ENCODE measurements around the gene FAM53A.
A peak's percentile ranks its signal among the peaks of the same experiment; 100 is the strongest.

The FAM53A gene

DNA sequence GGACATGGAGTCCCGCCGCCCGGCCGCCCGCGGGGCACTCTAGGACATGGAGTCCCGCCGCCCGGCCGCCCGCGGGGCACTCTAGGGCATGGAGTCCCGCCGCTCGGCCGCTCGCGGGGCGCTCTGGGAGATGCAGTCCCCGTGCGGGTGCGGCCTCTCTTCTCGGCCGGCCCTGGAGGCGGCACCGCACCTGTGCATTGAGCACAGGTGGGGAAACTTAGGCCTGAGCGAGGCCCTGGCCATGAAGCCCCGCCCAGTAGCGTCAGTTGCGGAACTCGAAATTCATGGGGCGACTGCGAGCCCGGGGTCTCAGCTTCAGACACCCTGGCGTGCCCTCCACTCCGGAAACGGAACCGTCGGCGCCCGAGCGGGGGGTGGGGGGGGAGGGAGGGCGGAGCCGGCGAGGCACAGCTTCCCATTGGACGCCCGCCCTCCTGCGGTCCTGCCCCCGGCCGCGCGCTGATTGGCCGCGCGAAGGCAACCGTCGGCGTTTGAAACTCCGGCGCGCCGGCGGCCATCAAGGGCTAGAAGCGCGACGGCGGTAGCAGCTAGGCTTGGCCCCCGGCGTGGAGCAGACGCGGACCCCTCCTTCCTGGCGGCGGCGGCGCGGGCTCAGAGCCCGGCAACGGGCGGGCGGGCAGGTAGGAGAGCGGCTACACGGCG is 37.0 kb upstream of the FAM53A start, which contains the start of the genes TACC3 and TMEM129:
TACC3 (plus strand) TSS at position 519 of the 663 bp plus-strand sequence. CDS start 1,901 bp downstream, outside the sequence.
TMEM129 (minus strand) TSS at position 321 of the 663 bp plus-strand sequence. CDS start 486 bp downstream, outside the sequence.
- Histone ChIP-seq H3K36me3 (replicated peaks) (peaks cover 63% of the 10 kb centered on the region), H3K9me3 (no peaks in the 10 kb centered on the region), H3K4me3 (peak within 1 kb of the TSS; percentile 89), H3K27me3 (ENCODE audit: low read depth) (no peaks in the 10 kb centered on the region), H3K4me1 (peaks cover 6% of the 10 kb centered on the region)
- DNase-seq (ENCODE audit: low spot score in 2 of 2), result peak; percentile 89 to 96
- in situ Hi-C loops (cut with MboI; ENCODE audit: low sequenced_read_pairs), result no loop called here

DNA sequence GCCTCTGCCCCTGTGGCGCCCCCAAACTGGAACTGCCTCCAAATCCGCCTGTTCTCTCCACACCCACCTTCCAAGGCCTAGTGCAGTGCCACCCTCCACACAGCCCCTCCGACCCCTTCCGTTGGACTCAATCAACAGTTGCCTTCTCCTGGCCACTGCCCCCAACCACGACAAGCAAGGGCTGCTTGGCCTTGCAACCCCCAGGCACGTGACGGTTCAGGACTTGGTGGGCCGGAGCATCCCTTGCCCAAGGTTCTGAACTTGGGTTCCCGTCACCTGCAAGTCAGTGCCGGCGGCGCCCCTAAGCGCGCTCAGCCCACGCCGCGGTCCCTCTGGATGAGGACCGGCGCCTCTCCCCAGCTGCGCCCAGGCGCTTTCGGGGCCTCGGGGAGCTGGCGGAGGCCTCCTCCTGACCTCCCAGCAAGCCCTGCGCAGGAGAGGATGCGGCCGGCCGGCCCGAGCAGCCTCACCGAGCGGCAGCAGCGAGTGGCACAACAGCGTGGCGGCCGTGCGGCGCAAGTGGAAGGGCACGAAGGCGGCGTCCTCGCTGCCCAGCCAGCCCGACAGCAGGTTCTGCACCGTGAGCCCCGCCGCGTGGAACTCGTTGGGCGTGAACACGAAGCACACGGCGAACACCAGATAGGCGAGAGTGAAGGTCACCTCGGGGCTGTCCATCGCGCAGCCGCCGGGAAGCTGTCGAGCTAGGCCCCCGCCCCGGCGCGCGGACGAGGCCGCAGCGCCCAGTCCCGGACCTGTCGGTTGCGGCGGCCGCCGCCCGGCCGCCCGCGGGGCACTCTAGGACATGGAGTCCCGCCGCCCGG is 36.3 kb upstream of the FAM53A start:
- peak overlapping the region; percentile 89 for H3K4me3 ChIP-seq
- peaks cover 58% of the 10 kb centered on the region for H3K36me3 ChIP-seq (replicated peaks)
- in situ Hi-C loops (cut with MboI; ENCODE audit: low sequenced_read_pairs), result no loop called here
- H3K9me3 ChIP-seq, result no peaks in the 10 kb centered on the region
- H3K27me3 ChIP-seq (ENCODE audit: low read depth), result no peaks in the 10 kb centered on the region
- peaks cover 6% of the 10 kb centered on the region for H3K4me1 ChIP-seq
- DNase-seq (ENCODE audit: low spot score in 2 of 2), result peak in 1 of 2 experiments; percentile 52

DNA sequence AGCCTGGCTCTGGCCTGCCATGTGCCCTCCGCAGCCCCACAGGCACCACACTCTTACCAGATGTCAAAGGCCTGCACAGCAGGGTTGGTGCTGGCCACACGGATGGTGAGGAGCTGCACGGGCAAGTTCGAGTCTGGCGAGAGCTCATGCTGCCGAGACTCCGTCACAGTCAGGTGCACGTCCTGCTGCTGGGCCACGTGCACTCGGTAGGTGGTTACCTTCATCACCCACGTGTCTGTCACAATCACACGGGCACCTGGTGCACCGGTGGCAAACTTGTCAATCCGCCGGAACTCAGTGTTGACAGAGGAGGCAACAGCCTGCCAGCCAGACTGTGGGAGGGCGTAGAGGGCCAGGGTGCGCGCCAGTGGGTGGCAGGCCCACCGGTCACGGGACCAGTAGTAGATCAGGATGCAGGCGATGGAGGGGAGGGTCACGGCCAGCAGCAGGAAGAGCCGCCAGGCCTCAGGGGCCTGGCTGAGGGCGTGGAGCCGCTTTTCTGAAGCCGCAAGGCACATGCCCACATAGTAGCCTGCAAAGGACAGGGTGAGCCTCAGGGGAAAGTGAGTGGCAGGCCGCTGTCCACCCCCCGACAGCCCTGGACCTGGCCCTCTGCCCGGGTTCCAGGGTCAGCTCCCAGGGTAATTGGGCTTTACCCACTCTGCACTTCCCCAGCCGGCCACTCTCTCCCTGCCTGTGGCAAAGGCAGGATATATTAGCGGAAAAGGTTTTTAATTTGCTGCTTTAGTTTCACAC is 34.2 kb upstream of the FAM53A start:
- in situ Hi-C loops (cut with MboI; ENCODE audit: low sequenced_read_pairs), result no loop called here
- Histone ChIP-seq H3K27me3 (ENCODE audit: low read depth) (no peaks in the 10 kb centered on the region), H3K36me3 (replicated peaks) (peaks cover 43% of the 10 kb centered on the region), H3K4me3 (no peak overlapping the region), H3K4me1 (peaks cover 12% of the 10 kb centered on the region), H3K9me3 (no peaks in the 10 kb centered on the region)
- no peak for DNase-seq (ENCODE audit: low spot score in 2 of 2)

DNA sequence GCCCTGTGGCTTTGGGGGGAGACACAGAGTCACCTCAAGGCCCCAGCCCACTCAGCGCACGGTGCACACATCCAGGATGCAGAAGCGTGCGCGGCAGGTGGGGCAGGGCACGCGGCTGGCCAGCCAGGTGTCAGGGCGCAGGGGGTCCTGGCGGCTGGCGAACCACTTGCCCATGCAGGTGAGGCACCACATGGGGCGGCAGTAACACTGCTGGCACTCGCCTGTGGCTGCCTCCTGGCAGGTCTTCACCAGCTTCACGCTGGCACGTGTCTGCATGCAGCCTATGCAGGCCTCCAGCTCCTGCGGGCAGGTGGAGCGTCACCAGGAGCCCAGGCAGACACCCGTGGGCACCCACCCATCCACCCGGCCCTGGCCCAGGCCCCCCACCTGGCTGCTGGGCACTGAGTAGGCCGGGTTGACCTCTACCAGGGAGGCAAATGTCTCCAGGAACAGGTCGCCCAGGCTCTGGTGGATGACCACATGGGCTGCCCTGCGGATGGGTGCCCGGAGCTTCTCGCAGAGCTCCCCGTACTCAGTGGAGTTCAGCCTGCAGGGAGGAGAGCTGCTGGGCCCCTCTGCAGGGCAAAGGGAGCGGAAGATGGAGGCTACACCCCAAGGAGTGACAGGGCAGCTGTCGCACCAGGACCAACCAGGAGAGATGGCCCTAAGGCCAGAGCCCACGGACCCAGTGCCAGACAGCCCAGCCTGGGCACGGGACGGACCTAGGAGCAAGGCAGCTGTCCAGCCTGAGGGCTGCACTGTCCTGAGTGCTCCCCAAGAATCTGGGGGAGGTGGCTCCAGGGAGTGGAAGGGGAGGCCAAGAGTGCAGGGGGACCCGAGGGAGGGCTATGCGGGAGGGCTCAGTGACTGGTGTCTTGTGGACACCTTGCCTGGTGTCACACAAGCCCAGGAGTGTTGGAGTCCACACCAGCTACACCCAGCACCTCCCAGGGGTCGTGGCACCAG is 33.3 kb upstream of the FAM53A start:
- H3K36me3 ChIP-seq (replicated peaks), result peaks cover 34% of the 10 kb centered on the region
- H3K4me3 ChIP-seq, result no peak overlapping the region

DNA sequence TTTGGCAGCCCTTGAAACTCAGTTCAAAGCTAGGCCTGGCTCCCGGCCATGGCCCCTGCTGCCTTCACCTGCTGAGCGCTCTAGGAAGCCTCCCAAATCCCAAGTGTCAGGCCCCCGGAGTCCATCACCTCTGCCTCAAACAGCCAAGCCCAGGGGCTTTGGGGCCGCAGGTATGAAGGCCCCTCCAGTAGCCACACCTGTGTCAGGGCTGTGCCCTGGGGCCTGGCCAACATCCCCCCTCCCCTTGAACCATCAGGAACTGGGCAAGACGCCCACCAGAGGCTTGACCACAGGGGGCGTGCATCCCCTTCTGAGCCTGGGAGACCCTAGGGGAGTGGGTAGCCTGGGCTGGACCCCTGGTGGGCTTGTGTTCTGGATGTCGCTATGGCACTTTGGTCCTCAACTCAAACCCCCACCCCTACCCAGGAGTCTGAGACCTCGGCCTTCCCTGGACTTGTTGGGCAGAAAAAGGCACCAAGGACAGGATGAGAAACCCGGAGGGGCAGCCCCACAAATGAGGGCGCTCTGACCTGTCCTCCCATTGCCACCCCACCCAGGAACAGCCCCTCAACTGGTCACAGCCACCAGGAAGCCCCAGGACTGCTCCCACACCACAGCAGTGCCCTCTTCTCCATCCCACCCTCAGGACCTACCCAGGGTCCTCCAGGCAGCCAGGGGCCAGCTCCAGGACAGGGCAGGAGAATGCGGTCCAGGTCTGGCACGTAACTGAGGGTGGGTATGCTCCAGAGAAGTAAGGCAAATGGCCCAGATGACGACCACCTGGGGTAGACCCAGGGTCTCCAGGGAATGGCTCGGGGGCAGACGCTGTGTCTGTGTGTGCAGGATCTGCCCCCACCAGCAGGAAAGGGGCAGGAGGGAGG is 32.2 kb upstream of the FAM53A start:
- Histone ChIP-seq H3K36me3 (replicated peaks) (peaks cover 27% of the 10 kb centered on the region), H3K4me3 (no peak overlapping the region), H3K4me1 (peaks cover 9% of the 10 kb centered on the region), H3K9me3 (no peaks in the 10 kb centered on the region), H3K27me3 (ENCODE audit: low read depth) (no peaks in the 10 kb centered on the region)
- in situ Hi-C loops (cut with MboI; ENCODE audit: low sequenced_read_pairs), result no loop called here
- DNase-seq (ENCODE audit: low spot score in 2 of 2), result no peak

More for the DNA sequence above, 33.3 kb upstream of the FAM53A start:
- Histone ChIP-seq H3K4me1 (peaks cover 9% of the 10 kb centered on the region), H3K27me3 (ENCODE audit: low read depth) (no peaks in the 10 kb centered on the region), H3K9me3 (no peaks in the 10 kb centered on the region)
- DNase-seq (ENCODE audit: low spot score in 2 of 2), result no peak
- in situ Hi-C loops (cut with MboI; ENCODE audit: low sequenced_read_pairs), result no loop called here

DNA sequence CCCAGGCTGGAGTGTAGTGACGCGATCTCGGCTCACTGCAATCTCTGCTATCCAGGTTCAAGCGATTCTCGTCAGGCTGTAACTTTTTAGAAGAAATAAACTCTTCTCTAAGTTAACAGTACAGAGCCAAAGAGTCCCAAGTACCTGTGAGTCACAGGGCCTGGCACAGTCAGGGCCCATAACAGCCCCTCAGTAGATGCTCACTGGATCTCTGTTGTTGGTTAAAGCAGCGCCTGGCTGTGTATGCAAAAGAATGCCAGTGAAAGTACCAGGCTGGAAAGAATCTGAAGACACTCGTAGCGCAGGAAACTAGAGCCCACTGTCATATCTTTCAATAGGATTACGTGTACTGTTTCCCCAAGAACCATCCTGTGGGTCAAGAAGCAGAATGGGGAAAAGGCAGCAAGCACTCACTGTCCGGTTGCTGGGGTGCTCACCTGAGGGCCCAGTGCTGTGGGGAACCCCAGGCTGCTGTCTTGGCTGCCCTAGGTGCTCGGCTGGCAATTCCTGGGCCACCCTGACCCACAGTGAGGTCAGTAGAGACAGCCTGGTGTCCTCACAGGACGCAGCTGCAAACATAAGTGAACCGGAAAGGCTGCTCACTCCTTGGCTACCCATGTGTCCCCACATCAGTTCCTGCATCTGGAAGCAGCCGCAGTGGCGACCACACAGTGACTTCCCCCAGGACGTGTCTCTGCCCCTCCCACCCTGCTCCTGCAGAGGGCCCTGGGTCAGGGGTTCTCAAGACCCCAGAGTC is 31.1 kb upstream of the FAM53A start:
- Histone ChIP-seq H3K4me3 (no peak overlapping the region), H3K27me3 (ENCODE audit: low read depth) (no peaks in the 10 kb centered on the region), H3K36me3 (replicated peaks) (peaks cover 32% of the 10 kb centered on the region), H3K9me3 (no peaks in the 10 kb centered on the region), H3K4me1 (peaks cover 12% of the 10 kb centered on the region)
- in situ Hi-C loops (cut with MboI; ENCODE audit: low sequenced_read_pairs), result no loop called here
- no peak for DNase-seq (ENCODE audit: low spot score in 2 of 2)

DNA sequence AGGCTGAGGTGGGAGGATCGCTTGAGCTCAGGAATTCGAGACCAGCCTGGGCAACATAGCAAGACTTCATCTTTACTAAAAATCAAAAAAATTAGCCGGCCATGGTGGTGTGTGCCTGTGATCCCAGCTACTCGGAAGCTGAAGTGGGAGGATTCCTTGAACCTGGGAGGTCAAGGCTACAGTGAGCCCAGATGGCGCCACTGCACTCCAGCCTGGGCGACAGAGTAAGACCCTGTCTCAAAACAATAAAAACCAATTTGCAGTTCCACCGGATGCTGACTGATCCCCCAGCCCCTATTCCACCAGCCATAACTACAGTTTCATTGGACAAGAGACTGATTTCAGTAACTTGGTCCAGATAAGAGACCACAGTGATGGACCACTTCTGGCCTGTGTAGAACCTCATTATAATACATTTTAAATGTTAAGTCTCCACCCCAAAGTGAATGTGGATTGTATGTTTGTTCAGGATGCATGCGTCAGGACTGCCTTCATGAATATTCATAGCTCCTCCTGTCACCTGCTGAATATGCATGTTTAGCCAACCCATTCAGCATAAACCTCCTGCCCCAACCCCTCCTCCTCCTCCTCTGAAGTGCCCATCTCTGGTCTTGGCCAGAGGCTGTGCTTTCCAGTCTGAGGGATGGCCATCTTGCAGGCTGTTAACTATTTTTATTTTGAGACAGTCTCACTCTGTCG is 30.3 kb upstream of the FAM53A start:
- peak in 1 of 2 experiments; percentile 61 for DNase-seq (ENCODE audit: low spot score in 2 of 2)
- in situ Hi-C loops (cut with MboI; ENCODE audit: low sequenced_read_pairs), result no loop called here
- H3K36me3 ChIP-seq (replicated peaks), result peaks cover 39% of the 10 kb centered on the region
- H3K4me3 ChIP-seq, result peak overlapping the region; percentile 80
- H3K9me3 ChIP-seq, result no peaks in the 10 kb centered on the region
- peaks cover 16% of the 10 kb centered on the region for H3K4me1 ChIP-seq
- no peaks in the 10 kb centered on the region for H3K27me3 ChIP-seq (ENCODE audit: low read depth)

DNA sequence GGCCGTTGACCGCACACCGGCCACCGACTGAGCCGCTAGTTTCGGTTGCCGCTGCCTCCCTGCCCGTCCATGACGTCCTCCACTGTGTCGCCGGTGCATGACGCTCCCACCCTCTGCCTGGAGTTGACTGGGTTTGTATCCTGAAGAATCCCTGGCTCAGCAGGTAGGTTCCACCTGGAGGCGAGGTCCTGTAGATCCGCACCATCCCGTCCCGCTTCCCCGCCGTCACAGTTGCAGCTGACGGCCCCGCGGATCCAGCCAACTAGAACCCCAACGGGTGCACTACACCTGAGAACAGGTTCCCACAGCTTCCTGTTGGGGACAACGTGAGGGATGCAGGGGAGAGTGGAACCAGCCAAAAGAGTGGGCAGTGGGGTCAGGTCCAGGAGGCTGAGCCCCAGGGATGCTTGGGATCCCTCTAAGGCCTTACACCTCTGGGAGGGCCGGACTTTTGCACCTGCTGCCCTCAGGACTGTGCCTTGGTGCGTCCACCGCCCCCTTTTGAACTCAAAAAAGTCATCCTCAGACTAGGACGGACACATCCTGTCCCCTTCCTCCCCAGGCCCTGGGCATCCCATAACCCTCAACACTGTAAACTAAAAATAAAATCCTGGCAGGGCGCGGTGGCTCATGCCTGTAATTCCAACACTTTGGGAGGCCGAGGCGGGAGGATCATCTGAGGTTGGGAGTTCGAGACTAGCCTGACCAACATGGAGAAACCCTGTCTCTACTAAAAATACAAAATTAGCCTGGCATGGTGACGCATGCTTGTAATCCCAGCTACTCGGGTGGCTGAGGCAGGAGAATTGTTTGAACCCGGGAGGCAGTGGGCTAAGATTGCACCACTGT is 29.1 kb upstream of the FAM53A start:
- no peak for DNase-seq (ENCODE audit: low spot score in 2 of 2)
- Histone ChIP-seq H3K4me1 (peaks cover 28% of the 10 kb centered on the region), H3K27me3 (ENCODE audit: low read depth) (no peaks in the 10 kb centered on the region), H3K4me3 (peak overlapping the region; percentile 80), H3K9me3 (no peaks in the 10 kb centered on the region), H3K36me3 (replicated peaks) (peaks cover 39% of the 10 kb centered on the region)
- in situ Hi-C loops (cut with MboI; ENCODE audit: low sequenced_read_pairs), result no loop called here

DNA sequence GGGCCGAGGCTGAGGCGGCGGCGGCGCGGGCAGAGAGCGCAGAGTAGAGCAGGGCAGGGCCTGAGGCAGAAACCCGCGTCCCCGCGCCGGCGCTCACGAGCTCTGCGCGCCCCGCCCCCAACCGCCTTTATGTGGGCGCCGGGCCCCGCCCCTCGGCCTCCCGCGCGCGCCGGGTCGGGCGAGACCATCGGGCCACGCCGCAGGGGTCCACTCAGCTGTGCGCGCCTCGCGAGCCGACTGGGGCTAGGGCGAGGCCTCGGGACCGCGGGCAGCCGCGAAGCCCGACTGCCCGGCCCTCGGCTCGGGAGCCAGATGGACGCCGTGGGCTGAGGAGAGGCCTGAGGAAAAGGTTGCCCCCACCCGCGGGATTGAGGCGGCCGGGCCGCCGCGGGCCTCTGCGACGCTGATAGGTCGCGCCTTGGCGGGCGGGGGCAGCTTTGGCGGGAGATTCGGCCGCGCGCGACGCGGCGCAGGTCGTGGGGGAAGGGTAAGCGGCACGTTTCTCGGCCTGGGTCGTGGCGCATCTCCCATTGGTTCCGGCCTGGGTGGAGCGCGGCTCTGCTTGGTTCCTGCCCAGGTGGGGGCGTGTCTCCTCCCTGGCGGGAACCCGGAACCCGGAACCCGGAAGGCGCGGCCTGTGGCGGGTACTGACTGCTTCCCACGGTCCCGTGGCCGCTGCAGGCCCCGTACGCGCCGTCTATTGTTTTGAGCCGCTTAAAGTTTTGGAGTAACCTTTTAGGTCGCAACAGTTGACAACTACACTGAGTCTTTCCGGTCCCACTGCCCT is 28.3 kb upstream of the FAM53A start, which contains the start of gene SLBP:
SLBP (minus strand) TSS at position 104 of the 787 bp plus-strand sequence. CDS start 131 bp downstream, outside the sequence.
- DNase-seq (ENCODE audit: low spot score in 2 of 2), result peak; percentile 92 to 99
- in situ Hi-C loops (cut with MboI; ENCODE audit: low sequenced_read_pairs), result no loop called here
- peaks cover 39% of the 10 kb centered on the region for H3K36me3 ChIP-seq (replicated peaks)
- no peaks in the 10 kb centered on the region for H3K27me3 ChIP-seq (ENCODE audit: low read depth)
- no peaks in the 10 kb centered on the region for H3K9me3 ChIP-seq
- H3K4me3 ChIP-seq, result peak within 1 kb of the TSS; percentile 80
- peaks cover 30% of the 10 kb centered on the region for H3K4me1 ChIP-seq
